ENCODE results near the gene FGF19. TPM values are rescaled to one million over a fixed set of nuclear protein-coding genes. Genes with fewer than 3 reads are reported as not detected.

Gene FGF19
- total RNA-seq, 6 experiments from 2014 or later: 0.18 TPM; not detected in 5

DNA sequence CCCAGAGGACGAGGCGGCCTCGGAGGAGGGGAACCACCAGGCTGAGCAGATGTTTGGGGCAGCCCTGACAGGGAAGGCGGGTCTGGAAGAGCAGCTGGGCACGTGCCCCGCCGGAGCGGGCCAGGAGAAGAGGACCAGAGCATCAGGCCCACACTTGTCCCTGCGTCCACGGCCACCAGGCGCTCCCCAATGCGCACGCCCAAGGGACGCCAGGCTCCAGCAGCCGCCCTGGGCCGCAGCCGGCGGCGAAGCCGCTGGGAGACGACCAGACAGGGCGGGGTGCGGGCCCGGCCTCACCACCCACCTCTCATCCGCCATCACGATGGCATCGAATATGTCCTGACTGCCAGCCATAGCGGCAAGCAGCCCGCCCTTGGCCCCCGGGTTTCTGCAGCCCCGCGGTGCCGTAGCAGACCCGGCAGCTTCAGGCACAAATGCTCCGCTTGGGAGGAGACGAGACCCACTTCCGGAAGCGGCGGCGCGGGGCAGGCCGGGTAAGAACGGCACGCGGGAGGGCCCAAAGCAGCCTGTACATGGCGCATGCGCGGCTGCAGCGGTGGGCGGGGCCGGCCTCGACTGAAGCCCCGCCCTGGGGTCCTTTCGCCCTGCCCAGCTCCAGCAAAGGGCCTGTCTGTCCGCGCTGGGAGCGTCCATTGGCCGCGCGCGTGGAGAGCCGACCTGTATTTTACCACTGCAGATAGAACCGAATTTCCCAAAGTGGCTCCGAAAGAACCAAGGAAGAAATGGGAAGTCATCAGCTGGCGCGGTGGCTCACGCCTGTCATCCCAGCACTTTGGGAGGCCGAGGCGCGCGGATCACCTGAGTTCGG is 28.7 kb downstream of the FGF19 start, which contains the start of gene LTO1:
Gene LTO1 (minus strand): TSS at position 468 of the 829 bp plus-strand sequence. CDS start 114 bp downstream, at position 354.
- Histone ChIP-seq H3K27ac (peak within 1 kb of the TSS; percentile 33 to 75 (median 62)), H3K4me3 (peak within 1 kb of the TSS; percentile 85 to 100 (median 95)), H3K9me3 (no peaks in the 10 kb centered on the region), H3K4me1 (peaks cover 0 to 10% (median 5%) of the 10 kb centered on the region in 4 donors), H3K36me3 (peaks cover 0 to 11% (median 4%) of the 10 kb centered on the region in 4 donors), H3K27me3 (no peaks in the 10 kb centered on the region)
- intact Hi-C loops (cut with DNase I): no loop called here
- TF ChIP-seq POLR2A (IDR thresholded peaks at IDR 0.05): peak; percentile 75
- TF ChIP-seq, protein P1, sequence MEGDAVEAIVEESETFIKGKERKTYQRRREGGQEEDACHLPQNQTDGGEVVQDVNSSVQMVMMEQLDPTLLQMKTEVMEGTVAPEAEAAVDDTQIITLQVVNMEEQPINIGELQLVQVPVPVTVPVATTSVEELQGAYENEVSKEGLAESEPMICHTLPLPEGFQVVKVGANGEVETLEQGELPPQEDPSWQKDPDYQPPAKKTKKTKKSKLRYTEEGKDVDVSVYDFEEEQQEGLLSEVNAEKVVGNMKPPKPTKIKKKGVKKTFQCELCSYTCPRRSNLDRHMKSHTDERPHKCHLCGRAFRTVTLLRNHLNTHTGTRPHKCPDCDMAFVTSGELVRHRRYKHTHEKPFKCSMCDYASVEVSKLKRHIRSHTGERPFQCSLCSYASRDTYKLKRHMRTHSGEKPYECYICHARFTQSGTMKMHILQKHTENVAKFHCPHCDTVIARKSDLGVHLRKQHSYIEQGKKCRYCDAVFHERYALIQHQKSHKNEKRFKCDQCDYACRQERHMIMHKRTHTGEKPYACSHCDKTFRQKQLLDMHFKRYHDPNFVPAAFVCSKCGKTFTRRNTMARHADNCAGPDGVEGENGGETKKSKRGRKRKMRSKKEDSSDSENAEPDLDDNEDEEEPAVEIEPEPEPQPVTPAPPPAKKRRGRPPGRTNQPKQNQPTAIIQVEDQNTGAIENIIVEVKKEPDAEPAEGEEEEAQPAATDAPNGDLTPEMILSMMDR (IDR thresholded peaks at IDR 0.05): no peak
- DNase-seq: peak; percentile 96 to 97 (median 97)
- peak; percentile 98 to 99 (median 99) for ATAC-seq
- WGBS (ENCODE audit: insufficient coverage, low coverage, low lambda C conversion rate, missing lambda C conversion rate): under 1% methylated on average over 26 of the region's 72 CpGs

DNA sequence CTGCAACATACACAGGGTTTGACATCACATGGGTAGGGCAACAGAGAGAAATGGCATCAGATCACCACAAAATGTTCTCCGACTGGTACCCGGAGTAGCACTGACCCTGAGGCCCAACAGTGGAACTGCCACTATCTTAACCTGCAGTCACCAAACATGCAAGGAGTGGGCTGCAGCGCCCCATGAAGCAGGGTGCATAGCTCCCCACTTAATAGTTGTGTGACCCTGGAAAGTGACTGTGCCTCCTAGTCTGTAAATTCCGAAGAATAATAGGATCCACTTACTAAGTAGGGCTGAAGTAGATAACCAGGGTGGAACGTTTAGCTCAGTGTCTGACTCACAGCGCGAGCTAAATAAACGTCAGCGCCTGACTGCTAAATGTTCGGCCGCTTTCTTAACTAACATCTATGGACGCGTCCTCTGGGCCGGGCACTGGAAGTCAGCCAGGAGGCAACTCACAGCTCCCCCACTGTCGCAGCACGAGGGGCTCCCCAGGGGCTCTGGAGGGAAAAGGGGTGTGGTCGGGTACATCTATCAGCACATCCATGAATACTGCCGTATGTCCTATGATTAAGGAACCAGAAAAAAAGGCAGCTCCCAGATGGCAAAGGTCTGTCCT is 29.4 kb downstream of the FGF19 start:
- Histone ChIP-seq H3K4me1 (peaks cover 0 to 10% (median 5%) of the 10 kb centered on the region in 4 donors), H3K27me3 (no peaks in the 10 kb centered on the region), H3K27ac (peak overlapping the region in 2 of 3 donors; percentile 62 to 75), H3K4me3 (peak overlapping the region; percentile 85 to 100 (median 95)), H3K9me3 (no peaks in the 10 kb centered on the region), H3K36me3 (peaks cover 0 to 11% (median 4%) of the 10 kb centered on the region in 4 donors)
- ATAC-seq: peak in 1 of 4 donors; percentile 16
- intact Hi-C loops (cut with DNase I): no loop called here
- 18% methylated on average over 14 of the region's 18 CpGs for WGBS (ENCODE audit: insufficient coverage, low coverage, low lambda C conversion rate, missing lambda C conversion rate)
- DNase-seq: no peak
- TF ChIP-seq, protein P1 (IDR thresholded peaks at IDR 0.05): no peak
- no peak for TF ChIP-seq POLR2A (IDR thresholded peaks at IDR 0.05)

DNA sequence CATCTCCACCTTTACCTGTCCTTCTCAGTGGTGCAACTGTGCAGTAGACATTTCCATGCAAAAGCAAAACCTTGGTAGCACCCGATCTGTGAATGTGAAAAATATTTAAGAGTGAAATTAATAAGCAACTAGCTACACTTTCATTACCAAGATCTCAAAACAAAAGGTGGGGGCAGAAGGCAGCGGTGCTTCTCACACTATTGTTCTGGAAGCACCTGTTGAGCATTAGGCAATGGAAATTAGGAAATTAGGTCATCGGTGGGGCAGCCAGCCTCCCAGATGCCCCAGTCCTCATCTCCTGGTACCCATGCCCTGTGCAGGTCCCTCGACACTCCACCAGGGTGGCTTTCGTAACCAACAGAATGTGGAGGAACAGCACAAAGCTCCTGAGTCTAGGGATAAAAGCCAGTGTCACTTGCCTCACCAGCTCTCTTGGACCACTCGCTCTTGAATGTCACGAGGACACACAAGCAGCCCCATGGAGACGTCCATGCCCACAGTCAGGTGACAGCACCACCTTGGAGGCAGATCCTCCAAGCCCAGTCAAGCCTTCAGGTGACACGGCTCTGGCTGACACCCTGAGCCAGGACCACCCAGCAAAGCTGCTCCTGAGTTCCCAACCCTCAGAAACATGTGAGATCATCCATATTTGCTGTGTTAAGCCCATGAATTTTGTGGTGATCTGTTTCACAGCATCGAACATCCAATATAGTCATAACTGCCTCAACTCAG is 31.9 kb downstream of the FGF19 start:
- Histone ChIP-seq H3K27me3 (no peaks in the 10 kb centered on the region), H3K9me3 (no peaks in the 10 kb centered on the region), H3K4me1 (peaks cover 0 to 10% (median 5%) of the 10 kb centered on the region in 4 donors), H3K27ac (no peak overlapping the region), H3K4me3 (no peak overlapping the region), H3K36me3 (peaks cover 0 to 11% (median 4%) of the 10 kb centered on the region in 4 donors)
- ATAC-seq: no peak
- DNase-seq: no peak
- TF ChIP-seq POLR2A (IDR thresholded peaks at IDR 0.05): no peak
- TF ChIP-seq, protein P1 (IDR thresholded peaks at IDR 0.05): no peak
- 77% methylated on average over 7 of the region's 10 CpGs for WGBS (ENCODE audit: insufficient coverage, low coverage, low lambda C conversion rate, missing lambda C conversion rate)
- intact Hi-C loops (cut with DNase I): no loop called here

DNA sequence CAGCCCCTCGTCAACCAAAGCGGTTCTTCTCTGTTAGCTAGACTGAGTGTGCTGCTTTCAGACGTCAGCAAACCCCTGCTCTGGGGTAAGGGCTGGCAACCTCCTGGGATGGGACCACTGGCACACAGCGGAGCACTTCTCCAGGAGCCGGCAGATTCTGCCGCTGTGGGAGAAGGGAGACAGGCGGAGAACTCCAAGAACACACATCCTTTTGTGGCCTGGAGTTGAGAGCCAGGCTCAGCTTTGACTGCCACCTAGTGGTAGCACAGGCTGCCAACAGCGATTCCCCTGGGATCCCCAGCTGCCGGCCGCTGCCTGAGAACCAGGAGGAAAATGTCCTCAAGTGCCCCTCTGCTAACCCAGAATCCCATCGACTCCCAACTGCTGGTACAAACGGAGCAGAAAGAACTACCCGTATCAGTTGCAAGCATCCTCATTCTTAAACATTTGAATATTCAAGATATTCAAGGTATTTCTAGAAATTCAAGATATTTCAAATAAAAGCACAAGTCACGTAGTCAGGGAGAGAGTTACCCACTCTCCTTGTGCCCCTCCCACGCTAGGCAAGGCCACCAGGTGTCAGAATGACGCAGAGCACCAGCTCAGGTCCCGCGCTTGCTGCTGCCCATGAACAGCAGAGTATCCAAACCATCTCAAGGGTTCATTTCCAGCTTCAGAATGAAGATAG is 33.5 kb downstream of the FGF19 start:
- Histone ChIP-seq H3K9me3 (no peaks in the 10 kb centered on the region), H3K4me1 (peaks cover 0 to 10% (median 5%) of the 10 kb centered on the region in 4 donors), H3K27me3 (no peaks in the 10 kb centered on the region), H3K4me3 (no peak overlapping the region), H3K36me3 (peaks cover 0 to 11% (median 4%) of the 10 kb centered on the region in 4 donors), H3K27ac (no peak overlapping the region)
- no peak for TF ChIP-seq POLR2A (IDR thresholded peaks at IDR 0.05)
- TF ChIP-seq, protein P1 (IDR thresholded peaks at IDR 0.05): peak; percentile 88 to 98 (median 98)
- DNase-seq (peak; percentile 78 to 86 (median 80)), ATAC-seq (peak; percentile 78 to 82 (median 80))
- 39% methylated on average over 11 of the region's 18 CpGs for WGBS (ENCODE audit: insufficient coverage, low coverage, low lambda C conversion rate, missing lambda C conversion rate)
- intact Hi-C loops (cut with DNase I): no loop called here

Data from right lobe of liver (tissue), 6 donors.